H1 (cell line): ENCODE measurements around the gene UFD1.

Source experiments
- EZH2 ChIP-seq: fragments of 200-600 bp; sonication (generic); IDR thresholded peaks from 2 replicates; pipeline ENCODE4 v1.7.1; 2012; ENCODE audit warnings: low read depth, mild to moderate bottlenecking, moderate library complexity, low read length, inconsistent platforms; ENCODE audit not compliant: severe bottlenecking
- POLR2AphosphoS5 ChIP-seq: IDR thresholded peaks from 2 replicates; pipeline ENCODE4 v1.6.1; 2011; ENCODE audit warnings: low read depth, low read length
- RAD21 ChIP-seq, 2 experiments: IDR thresholded peaks in 1 of 2; conservative IDR thresholded peaks in 1 of 2; 2 replicates each; pipeline ENCODE4 v1.6.1; 2011; ENCODE audit warnings: low read depth in 2 of 2, low read length in 2 of 2, improper control_type of control experiment in 1 of 2, inconsistent platforms in 1 of 2, mild to moderate bottlenecking in 1 of 2, moderate library complexity in 1 of 2
- ZNF274 ChIP-seq: IDR thresholded peaks from 2 replicates; pipeline ENCODE4 v1.7.0; 2012; ENCODE audit warnings: low read length, borderline replicate concordance; ENCODE audit errors: extremely low read depth
- TF ChIP-seq, protein P1 (sequence below), 3 experiments: IDR thresholded peaks; 1 replicate in 2 of 3; 2 replicates in 1 of 3; pipeline versions ENCODE4 v1.5.1 to v1.6.1; 2011; ENCODE audit warnings: low read length in 3 of 3, mild to moderate bottlenecking in 3 of 3, inconsistent platforms in 2 of 3, low read depth in 1 of 3, moderate library complexity in 1 of 3; ENCODE audit not compliant: insufficient read depth in 1 of 3; ENCODE audit errors: control extremely low read depth in 1 of 3

DNA sequence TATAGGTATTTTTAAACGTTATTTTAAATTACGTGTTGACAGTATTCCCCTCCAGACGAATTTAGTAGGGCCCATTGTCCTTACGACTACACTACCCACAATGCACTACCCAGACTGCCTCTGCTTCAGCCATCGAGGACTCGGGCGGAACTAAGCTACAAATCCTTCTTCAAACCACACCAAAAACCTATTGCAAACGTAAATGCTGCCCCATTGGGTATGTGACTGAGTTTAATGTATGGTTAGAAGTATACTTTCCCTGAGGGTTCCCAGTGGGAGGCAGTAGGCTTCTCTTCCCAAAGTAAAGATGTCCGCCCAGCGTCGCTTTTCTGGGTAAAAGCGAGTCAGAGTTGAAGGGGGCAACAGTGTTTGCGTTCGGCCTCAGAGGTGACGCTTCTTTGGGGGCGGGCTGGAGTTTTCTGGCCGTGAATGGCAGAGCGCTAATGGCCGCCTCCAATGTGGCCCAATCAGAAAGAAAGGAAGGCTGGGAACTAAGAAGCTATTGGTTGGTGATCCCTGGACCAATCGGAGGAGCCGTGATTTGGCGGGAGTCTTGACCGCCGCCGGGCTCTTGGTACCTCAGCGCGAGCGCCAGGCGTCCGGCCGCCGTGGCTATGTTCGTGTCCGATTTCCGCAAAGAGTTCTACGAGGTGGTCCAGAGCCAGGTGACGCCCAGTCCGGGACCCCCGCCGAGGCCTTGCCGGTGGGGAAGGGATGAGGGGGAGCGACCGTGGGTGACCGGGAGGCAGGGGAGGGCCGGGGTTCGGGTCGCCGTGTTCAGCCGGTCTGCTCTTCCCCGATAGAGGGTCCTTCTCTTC is 571 bp upstream of the UFD1 start, which contains the start of gene CDC45:
- TF ChIP-seq EZH2, result no peak
- TF ChIP-seq, protein P1, sequence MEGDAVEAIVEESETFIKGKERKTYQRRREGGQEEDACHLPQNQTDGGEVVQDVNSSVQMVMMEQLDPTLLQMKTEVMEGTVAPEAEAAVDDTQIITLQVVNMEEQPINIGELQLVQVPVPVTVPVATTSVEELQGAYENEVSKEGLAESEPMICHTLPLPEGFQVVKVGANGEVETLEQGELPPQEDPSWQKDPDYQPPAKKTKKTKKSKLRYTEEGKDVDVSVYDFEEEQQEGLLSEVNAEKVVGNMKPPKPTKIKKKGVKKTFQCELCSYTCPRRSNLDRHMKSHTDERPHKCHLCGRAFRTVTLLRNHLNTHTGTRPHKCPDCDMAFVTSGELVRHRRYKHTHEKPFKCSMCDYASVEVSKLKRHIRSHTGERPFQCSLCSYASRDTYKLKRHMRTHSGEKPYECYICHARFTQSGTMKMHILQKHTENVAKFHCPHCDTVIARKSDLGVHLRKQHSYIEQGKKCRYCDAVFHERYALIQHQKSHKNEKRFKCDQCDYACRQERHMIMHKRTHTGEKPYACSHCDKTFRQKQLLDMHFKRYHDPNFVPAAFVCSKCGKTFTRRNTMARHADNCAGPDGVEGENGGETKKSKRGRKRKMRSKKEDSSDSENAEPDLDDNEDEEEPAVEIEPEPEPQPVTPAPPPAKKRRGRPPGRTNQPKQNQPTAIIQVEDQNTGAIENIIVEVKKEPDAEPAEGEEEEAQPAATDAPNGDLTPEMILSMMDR (IDR thresholded peaks at IDR 0.05; ENCODE audit: control extremely low read depth in 1 of 3, insufficient read depth in 1 of 3, low read depth in 1 of 3, low read length in 3 of 3), result no peak
- TF ChIP-seq RAD21 (IDR thresholded peaks at IDR 0.05 in 1 of 2, conservative IDR thresholded peaks at IDR 0.05 in 1 of 2; ENCODE audit: low read depth in 2 of 2, low read length in 2 of 2), result no peak
- TF ChIP-seq POLR2AphosphoS5, result peak; percentile 57; the same call in 1 of the 2 replicates
- TF ChIP-seq ZNF274, result no peak
